HepG2 (cell line): ENCODE results near the gene B4GALT1. TPM values are rescaled to one million over a fixed set of nuclear protein-coding genes. Genes with fewer than 3 reads are reported as not detected.
A peak's percentile ranks its signal among the peaks of the same experiment; 100 is the strongest.

Source experiments
- ELF3 ChIP-seq: IDR thresholded peaks from 2 replicates; pipeline ENCODE4 v1.6.1; 2016; ENCODE audit warnings: missing genetic modification reagents, missing compliant biosample characterization
- HOXA3 ChIP-seq: sonication (generic); formaldehyde crosslinking; IDR thresholded peaks from 2 replicates; pipeline ENCODE4 v1.5.0; 2020; ENCODE audit warnings: missing genetic modification reagents
- ISX ChIP-seq: sonication (generic); formaldehyde crosslinking; conservative IDR thresholded peaks from 2 replicates; pipeline ENCODE4 v1.5.0; 2020; ENCODE audit warnings: missing genetic modification reagents
- MAFK ChIP-seq, 2 experiments: IDR thresholded peaks in 1 of 2; conservative IDR thresholded peaks in 1 of 2; 2 replicates each; pipeline ENCODE4 v1.6.1; 2011; ENCODE audit warnings: improper control_type of control experiment in 2 of 2, low read length in 2 of 2
- MATR3 ChIP-seq: sonication (generic); formaldehyde crosslinking; IDR thresholded peaks from 2 replicates; pipeline ENCODE4 v1.4.0; 2020; ENCODE audit warnings: missing genetic modification reagents
- MBNL3 ChIP-seq: fragments of 250-450 bp; sonication (Bioruptor Pico); conservative IDR thresholded peaks from 2 replicates; pipeline ENCODE4 v1.8.0; 2022; ENCODE audit warnings: mild to moderate bottlenecking, inconsistent platforms
- POLR2AphosphoS5 ChIP-seq: IDR thresholded peaks from 2 replicates; pipeline ENCODE4 v1.6.1; 2012; ENCODE audit warnings: low read depth, low read length
- SMARCE1 ChIP-seq: fragments of 450-650 bp; IDR thresholded peaks from 2 replicates; pipeline ENCODE4 v1.6.1; 2017; ENCODE audit warnings: borderline replicate concordance
- SOX5 ChIP-seq: IDR thresholded peaks from 2 replicates; pipeline ENCODE4 v1.6.1; 2016; ENCODE audit warnings: borderline replicate concordance
- STAG1 ChIP-seq: sonication (generic); formaldehyde crosslinking; IDR thresholded peaks from 2 replicates; pipeline ENCODE4 v1.4.0; 2020; ENCODE audit warnings: missing genetic modification reagents
- THAP11 ChIP-seq: IDR thresholded peaks from 2 replicates; pipeline ENCODE4 v1.6.1; 2016; ENCODE audit warnings: missing biosample characterization, missing genetic modification reagents
- ZBTB10 ChIP-seq: sonication (generic); formaldehyde crosslinking; IDR thresholded peaks from 2 replicates; pipeline ENCODE4 v1.4.0; 2020; ENCODE audit warnings: missing genetic modification reagents, borderline replicate concordance
- ZFX ChIP-seq: sonication (generic); formaldehyde crosslinking; IDR thresholded peaks from 2 replicates; pipeline ENCODE4 v1.4.0; 2020; ENCODE audit warnings: mild to moderate bottlenecking, low read depth, missing genetic modification reagents, moderate library complexity
- ZNF18 ChIP-seq: sonication (generic); formaldehyde crosslinking; IDR thresholded peaks from 2 replicates; pipeline ENCODE4 v1.8.0; 2022; ENCODE audit warnings: mild to moderate bottlenecking, missing genetic modification reagents; ENCODE audit not compliant: insufficient replicate concordance
- ZNF33B ChIP-seq: sonication (generic); formaldehyde crosslinking; IDR thresholded peaks from 2 replicates; pipeline ENCODE4 v1.5.1; 2020; ENCODE audit warnings: mild to moderate bottlenecking, missing genetic modification reagents
- ZNF501 ChIP-seq: sonication (generic); formaldehyde crosslinking; IDR thresholded peaks from 2 replicates; pipeline ENCODE4 v1.5.1; 2020; ENCODE audit warnings: mild to moderate bottlenecking, moderate library complexity, missing genetic modification reagents
- ZNF687 ChIP-seq: sonication (generic); formaldehyde crosslinking; IDR thresholded peaks from 2 replicates; pipeline ENCODE4 v1.5.1; 2020; ENCODE audit warnings: mild to moderate bottlenecking, missing genetic modification reagents, moderate library complexity
- ZNF720 ChIP-seq: sonication (generic); formaldehyde crosslinking; IDR thresholded peaks from 2 replicates; pipeline ENCODE4 v1.4.0; 2020; ENCODE audit warnings: missing genetic modification reagents
- ZNF879 ChIP-seq: sonication (generic); formaldehyde crosslinking; IDR thresholded peaks from 2 replicates; pipeline ENCODE4 v1.8.1; 2023; ENCODE audit warnings: missing genetic modification reagents
- polyA plus RNA-seq, 8 experiments: library from polyadenylated mRNA; depleted of rRNA in 3 of 8; stranded (reverse) in 7 of 8; unstranded in 1 of 8; fragments of >200 nt; fragmentation: Illumina TruSeq in 4 of 8; extraction: Trizol in 4 of 8; gene quantifications; 2 replicates each; pipeline versions ENCODE4 v1.2.1 to v1.2.3, GENCODE V29; 2011 to 2016; ENCODE audit warnings: low read depth in 4 of 8, missing spikeins in 1 of 8, mixed read lengths in 1 of 8; ENCODE audit not compliant: insufficient read depth in 1 of 8
- total RNA-seq, 5 experiments: library from RNA; depleted of rRNA; stranded (reverse); fragments of >200 nt; fragmentation: Illumina TruSeq; extraction: Trizol; gene quantifications; 2 replicates each; pipeline ENCODE4 v1.2.3, GENCODE V29; 2016; ENCODE audit warnings: low read depth in 1 of 5
- TF ChIP-seq, protein P1 (sequence below): sonication (generic); formaldehyde crosslinking; IDR thresholded peaks from 2 replicates; pipeline ENCODE4 v1.9.0; 2021; ENCODE audit warnings: missing genetic modification reagents, borderline replicate concordance

Gene B4GALT1
- total and polyA plus RNA-seq, 2 of the 13 experiments (the other 11 are each of a cell fraction or from before 2014, with no cell fraction given) = 15.7 to 33.5 TPM

GRCh38 chr9:33081128-33081851 is 85.8 kb downstream of the B4GALT1 start (continued):
- no peak for TF ChIP-seq ZBTB10 (CRISPR knock-in tag)
- no peak for TF ChIP-seq SMARCE1
- TF ChIP-seq ZNF879 (CRISPR knock-in tag) = no peak
- no peak for TF ChIP-seq ZNF687 (CRISPR knock-in tag)
- TF ChIP-seq MATR3 (CRISPR knock-in tag) = no peak
- TF ChIP-seq ELF3 (CRISPR knock-in tag) = peak; percentile 31; the same call in 1 of the 2 replicates
- no peak for TF ChIP-seq ISX (CRISPR knock-in tag)
- no peak for TF ChIP-seq ZNF720 (CRISPR knock-in tag)
- TF ChIP-seq MAFK (conservative IDR thresholded peaks at IDR 0.05 in 1 of 2, IDR thresholded peaks at IDR 0.05 in 1 of 2; ENCODE audit: low read length in 2 of 2) = peak; percentile 40 to 55; a peak in 2 of 4 replicates
- 0 out of 2 replicates have a peak, but pooled peaks have one; percentile 37 for TF ChIP-seq THAP11 (CRISPR knock-in tag)
- no peak for TF ChIP-seq ZNF18 (CRISPR knock-in tag)
- TF ChIP-seq, protein P1, sequence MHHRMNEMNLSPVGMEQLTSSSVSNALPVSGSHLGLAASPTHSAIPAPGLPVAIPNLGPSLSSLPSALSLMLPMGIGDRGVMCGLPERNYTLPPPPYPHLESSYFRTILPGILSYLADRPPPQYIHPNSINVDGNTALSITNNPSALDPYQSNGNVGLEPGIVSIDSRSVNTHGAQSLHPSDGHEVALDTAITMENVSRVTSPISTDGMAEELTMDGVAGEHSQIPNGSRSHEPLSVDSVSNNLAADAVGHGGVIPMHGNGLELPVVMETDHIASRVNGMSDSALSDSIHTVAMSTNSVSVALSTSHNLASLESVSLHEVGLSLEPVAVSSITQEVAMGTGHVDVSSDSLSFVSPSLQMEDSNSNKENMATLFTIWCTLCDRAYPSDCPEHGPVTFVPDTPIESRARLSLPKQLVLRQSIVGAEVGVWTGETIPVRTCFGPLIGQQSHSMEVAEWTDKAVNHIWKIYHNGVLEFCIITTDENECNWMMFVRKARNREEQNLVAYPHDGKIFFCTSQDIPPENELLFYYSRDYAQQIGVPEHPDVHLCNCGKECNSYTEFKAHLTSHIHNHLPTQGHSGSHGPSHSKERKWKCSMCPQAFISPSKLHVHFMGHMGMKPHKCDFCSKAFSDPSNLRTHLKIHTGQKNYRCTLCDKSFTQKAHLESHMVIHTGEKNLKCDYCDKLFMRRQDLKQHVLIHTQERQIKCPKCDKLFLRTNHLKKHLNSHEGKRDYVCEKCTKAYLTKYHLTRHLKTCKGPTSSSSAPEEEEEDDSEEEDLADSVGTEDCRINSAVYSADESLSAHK (CRISPR knock-in tag) = no peak
- TF ChIP-seq HOXA3 (CRISPR knock-in tag) = no peak
- TF ChIP-seq STAG1 (CRISPR knock-in tag) = peak; percentile 98
- no peak for TF ChIP-seq MBNL3 (CRISPR knock-in tag)
- TF ChIP-seq ZNF501 (CRISPR knock-in tag) = no peak
- no peak for TF ChIP-seq POLR2AphosphoS5
- peak; percentile 21; the same call in 1 of the 2 replicates for TF ChIP-seq SOX5 (CRISPR knock-in tag)
- TF ChIP-seq ZFX (CRISPR knock-in tag) = no peak
- no peak for TF ChIP-seq ZNF33B (CRISPR knock-in tag)
